Fibroblast of lung (primary cell): ENCODE data around the gene C17orf50. TPM values are rescaled to one million over a fixed set of nuclear protein-coding genes. Genes with fewer than 3 reads are reported as not detected.
A peak's percentile ranks its signal among the peaks of the same experiment; 100 is the strongest.

ENCODE experiments used
- DNase-seq, 2 donors: peaks; one replicate each; pipeline versions ENCODE4 v3.0.0 to v3.0.0-alpha.2; 2010; ENCODE audit warnings: low read depth in 2 of 2
- H2AFZ ChIP-seq: 2 replicates; pipeline ENCODE4 v1.5.1; 2012; ENCODE audit warnings: low read length, control low read depth, inconsistent platforms
- H3K27ac ChIP-seq: 2 replicates; pipeline ENCODE4 v1.5.1; 2011; ENCODE audit warnings: low read length, control low read depth; ENCODE audit not compliant: insufficient read depth
- H3K27me3 ChIP-seq: 2 replicates; pipeline ENCODE4 v1.5.1; 2011; ENCODE audit warnings: mild to moderate bottlenecking, low read length; ENCODE audit not compliant: control insufficient read depth, insufficient read depth
- H3K36me3 ChIP-seq: 2 replicates; pipeline ENCODE4 v1.5.1; 2011; ENCODE audit warnings: low read length; ENCODE audit not compliant: control insufficient read depth, insufficient read depth
- H3K4me1 ChIP-seq: 2 replicates; pipeline ENCODE4 v1.5.1; 2011; ENCODE audit warnings: low read length; ENCODE audit not compliant: control insufficient read depth, insufficient read depth; ENCODE audit errors: extremely low read depth
- H3K4me2 ChIP-seq: 2 replicates; pipeline ENCODE4 v1.5.1; 2011; ENCODE audit warnings: low read length, control low read depth; ENCODE audit not compliant: insufficient read depth; ENCODE audit errors: extremely low read depth
- H3K4me3 ChIP-seq, 4 experiments: fragments of 200-600 bp in 1 of 4; sonication (generic) in 1 of 4; replicated peaks in 1 of 4; 2 replicates each; pipeline ENCODE4 v1.5.1; 2011 to 2016; ENCODE audit warnings: low read length in 4 of 4, low read depth in 3 of 4, mild to moderate bottlenecking in 3 of 4, control low read depth in 2 of 4, inconsistent platforms in 1 of 4, mixed read lengths in 1 of 4; ENCODE audit not compliant: insufficient read depth in 1 of 4; ENCODE audit errors: control extremely low read depth in 1 of 4
- H3K79me2 ChIP-seq: 2 replicates; pipeline ENCODE4 v1.5.1; 2012; ENCODE audit warnings: mild to moderate bottlenecking, low read length, inconsistent platforms; ENCODE audit not compliant: control insufficient read depth, insufficient read depth
- H3K9ac ChIP-seq: 2 replicates; pipeline ENCODE4 v1.5.1; 2011; ENCODE audit warnings: mild to moderate bottlenecking, low read length, control low read depth; ENCODE audit not compliant: insufficient read depth
- H3K9me3 ChIP-seq: 2 replicates; pipeline ENCODE4 v1.5.1; 2012; ENCODE audit warnings: low read depth, low read length; ENCODE audit not compliant: control insufficient read depth, insufficient read depth
- H4K20me1 ChIP-seq: 2 replicates; pipeline ENCODE4 v1.5.1; 2011; ENCODE audit warnings: low read length; ENCODE audit not compliant: control insufficient read depth, insufficient read depth; ENCODE audit errors: extremely low read depth
- EZH2 ChIP-seq: IDR thresholded peaks from 2 replicates; pipeline ENCODE4 v1.5.1; 2012; ENCODE audit warnings: low read length, control low read depth, mild to moderate bottlenecking; ENCODE audit errors: missing control alignments
- polyA plus RNA-seq, 2 donors: library from polyadenylated mRNA; depleted of rRNA in 1 of 2; stranded (reverse) in 1 of 2; unstranded in 1 of 2; fragments of >200 nt; gene quantifications; 2 replicates each; pipeline ENCODE4 v1.2.1, GENCODE V29; 2011 to 2012; ENCODE audit warnings: missing spikeins in 1 of 2
- total RNA-seq: library from RNA; depleted of rRNA; stranded (reverse); fragments of >200 nt; gene quantifications from 2 replicates; pipeline ENCODE4 v1.2.1, GENCODE V29; 2014
- TF ChIP-seq, protein P1 (sequence below), 2 donors: IDR thresholded peaks in 1 of 2; conservative IDR thresholded peaks in 1 of 2; 1 replicate in 1 of 2; 2 replicates in 1 of 2; pipeline ENCODE4 v1.5.1; 2011 to 2012; ENCODE audit warnings: low read length in 2 of 2, control low read depth in 1 of 2, inconsistent platforms in 1 of 2, low read depth in 1 of 2, mild to moderate bottlenecking in 1 of 2

C17orf50 gene
- total and polyA plus RNA-seq, 2 donors (not counting 1 experiment from before 2014, with no cell fraction given) = not detected

- no peak overlapping the region for H3K4me3 ChIP-seq
- no peaks in the 10 kb centered on the region for H3K36me3 ChIP-seq
- no peak overlapping the region for H3K27ac ChIP-seq
- no peaks in the 10 kb centered on the region for H3K79me2 ChIP-seq
- no peak for DNase-seq
- no peaks in the 10 kb centered on the region for H4K20me1 ChIP-seq
- peaks cover 14% of the 10 kb centered on the region for H3K4me1 ChIP-seq
- no peak overlapping the region for H3K4me2 ChIP-seq
- H3K27me3 ChIP-seq = peaks cover 11% of the 10 kb centered on the region
- no peak overlapping the region for H2AFZ ChIP-seq
- H3K9ac ChIP-seq = no peak overlapping the region
- TF ChIP-seq, protein P1, sequence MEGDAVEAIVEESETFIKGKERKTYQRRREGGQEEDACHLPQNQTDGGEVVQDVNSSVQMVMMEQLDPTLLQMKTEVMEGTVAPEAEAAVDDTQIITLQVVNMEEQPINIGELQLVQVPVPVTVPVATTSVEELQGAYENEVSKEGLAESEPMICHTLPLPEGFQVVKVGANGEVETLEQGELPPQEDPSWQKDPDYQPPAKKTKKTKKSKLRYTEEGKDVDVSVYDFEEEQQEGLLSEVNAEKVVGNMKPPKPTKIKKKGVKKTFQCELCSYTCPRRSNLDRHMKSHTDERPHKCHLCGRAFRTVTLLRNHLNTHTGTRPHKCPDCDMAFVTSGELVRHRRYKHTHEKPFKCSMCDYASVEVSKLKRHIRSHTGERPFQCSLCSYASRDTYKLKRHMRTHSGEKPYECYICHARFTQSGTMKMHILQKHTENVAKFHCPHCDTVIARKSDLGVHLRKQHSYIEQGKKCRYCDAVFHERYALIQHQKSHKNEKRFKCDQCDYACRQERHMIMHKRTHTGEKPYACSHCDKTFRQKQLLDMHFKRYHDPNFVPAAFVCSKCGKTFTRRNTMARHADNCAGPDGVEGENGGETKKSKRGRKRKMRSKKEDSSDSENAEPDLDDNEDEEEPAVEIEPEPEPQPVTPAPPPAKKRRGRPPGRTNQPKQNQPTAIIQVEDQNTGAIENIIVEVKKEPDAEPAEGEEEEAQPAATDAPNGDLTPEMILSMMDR (conservative IDR thresholded peaks at IDR 0.05 in 1 of 2, IDR thresholded peaks at IDR 0.05 in 1 of 2; ENCODE audit: low read depth in 1 of 2, low read length in 2 of 2) = no peak
- H3K9me3 ChIP-seq = no peaks in the 10 kb centered on the region
Measured at GRCh38 chr17:35775039-35775438, 14.4 kb downstream of the C17orf50 start.

- H3K4me1 ChIP-seq = peaks cover 14% of the 10 kb centered on the region
- no peaks in the 10 kb centered on the region for H3K79me2 ChIP-seq
- no peaks in the 10 kb centered on the region for H3K9me3 ChIP-seq
- no peak for TF ChIP-seq EZH2
- TF ChIP-seq, protein P1 (conservative IDR thresholded peaks at IDR 0.05 in 1 of 2, IDR thresholded peaks at IDR 0.05 in 1 of 2; ENCODE audit: low read depth in 1 of 2, low read length in 2 of 2) = no peak
- H3K27me3 ChIP-seq = peaks cover 11% of the 10 kb centered on the region
- DNase-seq = no peak
- no peak overlapping the region for H3K4me2 ChIP-seq
- no peaks in the 10 kb centered on the region for H4K20me1 ChIP-seq
- no peak overlapping the region for H3K4me3 ChIP-seq
- no peak overlapping the region for H2AFZ ChIP-seq
- no peak overlapping the region for H3K9ac ChIP-seq
- no peaks in the 10 kb centered on the region for H3K36me3 ChIP-seq
- no peak overlapping the region for H3K27ac ChIP-seq
Measured at GRCh38 chr17:35775583-35775982, 14.9 kb downstream of the C17orf50 start.

DNA sequence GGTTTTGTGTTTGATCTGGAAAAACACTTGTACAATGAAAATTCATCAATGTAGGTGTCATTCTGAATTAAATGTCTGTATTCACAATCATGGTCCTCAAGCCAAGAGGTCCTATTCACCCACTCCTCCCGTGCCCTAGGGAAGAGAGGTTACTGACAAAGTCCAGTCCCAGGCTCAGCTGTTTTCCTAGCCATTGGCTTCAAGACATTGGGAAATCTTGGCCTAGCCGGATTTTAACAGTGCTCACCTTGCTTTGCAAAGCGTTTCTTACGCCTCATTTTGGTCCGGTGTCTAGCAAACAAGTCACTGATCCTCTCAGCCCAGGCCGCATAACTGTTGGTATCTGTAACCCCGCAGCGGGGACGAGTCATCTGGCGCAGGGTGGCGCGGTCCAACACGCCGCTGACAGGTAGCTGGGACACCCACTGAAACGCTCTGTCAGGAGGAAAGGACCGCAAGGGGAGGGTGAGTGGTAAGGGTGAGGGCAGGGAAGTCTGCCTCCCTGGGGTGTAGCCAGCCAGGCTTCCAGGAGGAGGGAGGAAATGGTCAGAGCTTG, 18.0 kb downstream of the C17orf50 start:
- Histone ChIP-seq H3K27ac (no peak overlapping the region), H3K9me3 (no peaks in the 10 kb centered on the region), H3K4me1 (peaks cover 13% of the 10 kb centered on the region), H3K36me3 (no peaks in the 10 kb centered on the region), H3K4me3 (no peak overlapping the region), H4K20me1 (no peaks in the 10 kb centered on the region), H3K27me3 (peaks cover 15% of the 10 kb centered on the region), H2AFZ (no peak overlapping the region), H3K79me2 (no peaks in the 10 kb centered on the region), H3K9ac (no peak overlapping the region), H3K4me2 (no peak overlapping the region)
- TF ChIP-seq, protein P1 (conservative IDR thresholded peaks at IDR 0.05 in 1 of 2, IDR thresholded peaks at IDR 0.05 in 1 of 2; ENCODE audit: low read depth in 1 of 2, low read length in 2 of 2) = no peak
- TF ChIP-seq EZH2 = no peak
- peak; percentile 38 for DNase-seq
